Putamen (tissue), 1 donor: ENCODE results near the gene SRM.

ENCODE experiments used
- DNase-seq: peaks from one replicate; pipeline ENCODE4 v3.0.0-alpha.2; 2016; ENCODE audit warnings: low spot score

SRM gene

DNA sequence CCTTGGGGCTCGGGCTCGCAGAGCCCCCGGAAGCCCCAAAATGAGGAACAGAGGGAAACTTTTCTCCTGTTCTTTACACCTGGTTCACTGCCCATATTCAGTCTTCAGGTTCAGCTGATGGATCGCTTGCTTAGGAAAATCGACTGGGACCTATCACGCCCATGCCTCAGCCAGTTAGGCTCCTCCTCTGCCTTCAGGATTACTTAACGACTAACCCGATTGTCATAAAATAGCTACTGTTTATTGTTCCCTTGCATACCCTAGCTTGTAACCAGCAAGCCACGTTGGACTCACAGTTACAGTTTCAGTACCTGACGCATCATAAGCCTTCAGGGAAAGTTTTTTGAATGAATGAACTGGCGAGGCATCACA, 46.7 kb downstream of the SRM start:
- DNase-seq, result no peak

DNA sequence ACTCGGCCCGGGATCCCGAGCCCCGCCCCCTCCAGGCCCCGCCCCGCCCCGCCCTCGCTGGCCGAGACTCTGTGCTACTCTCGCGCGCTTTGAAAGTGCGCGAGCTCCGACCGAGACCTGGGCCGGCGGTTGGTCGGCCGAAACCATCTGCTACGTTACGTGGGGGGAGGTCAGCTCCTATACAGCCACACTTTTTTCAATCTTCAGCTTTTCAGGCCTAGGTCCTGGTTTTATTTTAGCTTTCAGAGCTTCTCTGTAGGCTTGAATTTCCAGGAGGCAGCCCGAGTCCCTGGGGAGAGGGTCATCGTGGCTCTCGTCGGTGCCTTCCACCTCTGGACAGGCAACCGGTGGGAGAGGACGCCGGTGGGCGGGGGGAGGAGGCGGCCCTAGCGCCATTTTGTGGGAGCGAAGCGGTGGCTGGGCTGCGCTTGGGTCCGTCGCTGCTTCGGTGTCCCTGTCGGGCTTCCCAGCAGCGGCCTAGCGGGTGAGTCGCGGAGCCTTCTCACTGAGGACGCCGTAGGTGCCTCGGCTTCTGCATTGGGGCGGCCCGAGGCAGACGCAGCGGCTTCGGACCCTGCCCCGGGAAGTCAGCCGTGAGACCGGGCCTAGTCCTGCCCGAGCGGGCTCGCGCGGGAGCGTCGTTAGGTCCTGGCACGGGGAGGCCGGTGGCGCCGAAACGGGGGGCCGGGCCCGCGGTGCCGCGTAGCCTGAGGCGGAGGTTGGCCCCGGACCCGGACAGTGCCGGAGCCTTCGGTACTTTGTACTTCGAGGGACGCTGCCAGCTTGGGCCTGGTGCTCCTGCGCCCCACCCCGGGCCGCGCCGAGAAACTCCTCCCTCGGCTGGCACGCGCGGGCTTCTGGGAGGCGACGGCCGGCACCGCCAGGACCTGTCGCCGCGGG, 47.3 kb downstream of the SRM start, which contains the start of gene TARDBP:
Gene TARDBP, plus strand, starts transcription at position 395 of the 900 bp plus-strand sequence. CDS start 1,074 bp downstream, outside the sequence.
- peak; percentile 89 for DNase-seq
